Upper lobe of right lung (tissue), 1 donor: ENCODE data around the gene KLF3. TPM values are rescaled to one million over a fixed set of nuclear protein-coding genes. Genes with fewer than 3 reads are reported as not detected.

Source experiments
- ATAC-seq: fragments of 200-7000 bp; cut with Tn5 transposase; one replicate; pipeline ENCODE4 v1.9.1; 2020; ENCODE audit warnings: mild to moderate bottlenecking, moderate library complexity
- DNase-seq: peaks from one replicate; pipeline ENCODE4 v3.0.0-alpha.2; 2020
- H3K27ac ChIP-seq: fragments of 200-600 bp; one replicate; pipeline ENCODE4 v1.8.0; 2022
- H3K27me3 ChIP-seq: fragments of 200-600 bp; one replicate; pipeline ENCODE4 v1.8.0; 2022; ENCODE audit warnings: mild to moderate bottlenecking
- H3K36me3 ChIP-seq: fragments of 200-600 bp; one replicate; pipeline ENCODE4 v1.8.0; 2022
- H3K4me1 ChIP-seq: fragments of 200-600 bp; one replicate; pipeline ENCODE4 v1.8.0; 2022
- H3K4me3 ChIP-seq: fragments of 200-600 bp; one replicate; pipeline ENCODE4 v1.8.0; 2022; ENCODE audit warnings: mild to moderate bottlenecking
- H3K9me3 ChIP-seq: fragments of 200-600 bp; one replicate; pipeline ENCODE4 v1.8.0; 2022
- CTCF ChIP-seq: fragments of 200-600 bp; IDR thresholded peaks from one replicate; pipeline ENCODE4 v1.8.0; 2022; ENCODE audit warnings: antibody characterized with exemption
- intact Hi-C: fragments of 100-400 bp; cut with DNase I; formaldehyde crosslinking; loops from one replicate; pipeline ENCODE4 v1.11.0; 2022
- total RNA-seq: library from RNA; stranded (reverse); fragmentation: NEBNext Ultra II Directional; extraction: Animal tissue kit (Norgen Biotek cat#: 25700); gene quantifications from one replicate; pipeline ENCODE4 v1.2.1, GENCODE V29; 2021
- donor health status: DM: no; HTN: yes; CAD: no; lungs with severe emphysema.

Gene KLF3
- total RNA-seq, 1 donor from 2014 or later, result 70.6 TPM

- H3K4me3 ChIP-seq, result no peak overlapping the region
- DNase-seq, result no peak
- no peaks in the 10 kb centered on the region for H3K4me1 ChIP-seq
- H3K27me3 ChIP-seq, result no peaks in the 10 kb centered on the region
- H3K27ac ChIP-seq, result no peak overlapping the region
- no peaks in the 10 kb centered on the region for H3K9me3 ChIP-seq
- intact Hi-C loops, result no loop called here
- ATAC-seq, result no peak
- H3K36me3 ChIP-seq, result peaks cover 10% of the 10 kb centered on the region
- no peak for TF ChIP-seq CTCF
Measured at GRCh38 chr4:38703635-38704034, 39.6 kb downstream of the KLF3 start.

- H3K36me3 ChIP-seq, result no peaks in the 10 kb centered on the region
- intact Hi-C loops, result no loop called here
Measured at GRCh38 chr4:38704622-38705154, 40.7 kb downstream of the KLF3 start.

GRCh38 chr4:38706301-38706700, 42.3 kb downstream of the KLF3 start:
- ATAC-seq, result no peak
- Histone ChIP-seq H3K27me3 (no peaks in the 10 kb centered on the region), H3K4me3 (no peak overlapping the region), H3K4me1 (no peaks in the 10 kb centered on the region), H3K27ac (no peak overlapping the region), H3K36me3 (no peaks in the 10 kb centered on the region), H3K9me3 (no peaks in the 10 kb centered on the region)
- DNase-seq, result no peak
- intact Hi-C loops, result no loop called here
- no peak for TF ChIP-seq CTCF

More at GRCh38 chr4:38704622-38705154, 40.7 kb downstream of the KLF3 start:
- Histone ChIP-seq H3K27ac (no peak overlapping the region), H3K4me1 (no peaks in the 10 kb centered on the region), H3K27me3 (no peaks in the 10 kb centered on the region), H3K9me3 (no peaks in the 10 kb centered on the region), H3K4me3 (no peak overlapping the region)
- no peak for TF ChIP-seq CTCF
- no peak for DNase-seq
- no peak for ATAC-seq

GRCh38 chr4:38710053-38710452, 46.1 kb downstream of the KLF3 start:
- no peak for TF ChIP-seq CTCF
- H3K9me3 ChIP-seq, result no peaks in the 10 kb centered on the region
- no peak overlapping the region for H3K4me3 ChIP-seq
- H3K27me3 ChIP-seq, result no peaks in the 10 kb centered on the region
- ATAC-seq (no peak), DNase-seq (no peak)
- no peaks in the 10 kb centered on the region for H3K36me3 ChIP-seq
- no peaks in the 10 kb centered on the region for H3K4me1 ChIP-seq
- H3K27ac ChIP-seq, result no peak overlapping the region
- intact Hi-C loops, result no loop called here

GRCh38 chr4:38711066-38711465, 47.1 kb downstream of the KLF3 start:
- no peaks in the 10 kb centered on the region for H3K4me1 ChIP-seq
- H3K36me3 ChIP-seq, result no peaks in the 10 kb centered on the region
- no peaks in the 10 kb centered on the region for H3K9me3 ChIP-seq
- ATAC-seq (no peak), DNase-seq (no peak)
- H3K27ac ChIP-seq, result no peak overlapping the region
- intact Hi-C loops, result no loop called here
- H3K4me3 ChIP-seq, result no peak overlapping the region
- no peaks in the 10 kb centered on the region for H3K27me3 ChIP-seq
- no peak for TF ChIP-seq CTCF

- intact Hi-C loops, result no loop called here
Measured at GRCh38 chr4:38715050-38715449, 51.1 kb downstream of the KLF3 start.

More at GRCh38 chr4:38715050-38715449, 51.1 kb downstream of the KLF3 start:
- DNase-seq, result no peak
- Histone ChIP-seq H3K4me3 (no peak overlapping the region), H3K36me3 (no peaks in the 10 kb centered on the region), H3K4me1 (no peaks in the 10 kb centered on the region), H3K27ac (no peak overlapping the region), H3K9me3 (no peaks in the 10 kb centered on the region), H3K27me3 (no peaks in the 10 kb centered on the region)
- TF ChIP-seq CTCF, result no peak
- ATAC-seq, result no peak
